HUES64 (cell line): ENCODE results near the gene SORD.

Experiments used
- H3K27ac ChIP-seq: 2 replicates; pipeline ENCODE4 v1.7.0; 2013; ENCODE audit warnings: low read depth, low read length, inconsistent platforms
- H3K27me3 ChIP-seq: 2 replicates; pipeline ENCODE4 v1.6.1; 2013; ENCODE audit warnings: mild to moderate bottlenecking, low read length; ENCODE audit not compliant: insufficient read depth
- H3K36me3 ChIP-seq: 2 replicates; pipeline ENCODE4 v1.6.1; 2013; ENCODE audit warnings: mild to moderate bottlenecking, low read length; ENCODE audit not compliant: insufficient read depth
- H3K4me1 ChIP-seq: 2 replicates; pipeline ENCODE4 v1.6.1; 2013; ENCODE audit warnings: mild to moderate bottlenecking, low read length, moderate library complexity; ENCODE audit not compliant: insufficient read depth
- H3K4me3 ChIP-seq: 2 replicates; pipeline ENCODE4 v1.5.1; 2013; ENCODE audit warnings: mild to moderate bottlenecking, low read length, moderate library complexity
- H3K9ac ChIP-seq: 2 replicates; pipeline ENCODE4 v1.6.1; 2013; ENCODE audit warnings: mild to moderate bottlenecking, low read depth, low read length
- H3K9me3 ChIP-seq: 2 replicates; pipeline ENCODE4 v1.6.1; 2013; ENCODE audit warnings: low read depth, low read length; ENCODE audit not compliant: insufficient read depth
- WGBS: fragments of 150-250, 120-280 bp; methylation state at CpG from one replicate; pipeline ENCODE4 v1.1.7; 2013; ENCODE audit warnings: missing lambda C conversion rate; 5-methylcytosine and 5-hydroxymethylcytosine counted together

SORD gene

DNA sequence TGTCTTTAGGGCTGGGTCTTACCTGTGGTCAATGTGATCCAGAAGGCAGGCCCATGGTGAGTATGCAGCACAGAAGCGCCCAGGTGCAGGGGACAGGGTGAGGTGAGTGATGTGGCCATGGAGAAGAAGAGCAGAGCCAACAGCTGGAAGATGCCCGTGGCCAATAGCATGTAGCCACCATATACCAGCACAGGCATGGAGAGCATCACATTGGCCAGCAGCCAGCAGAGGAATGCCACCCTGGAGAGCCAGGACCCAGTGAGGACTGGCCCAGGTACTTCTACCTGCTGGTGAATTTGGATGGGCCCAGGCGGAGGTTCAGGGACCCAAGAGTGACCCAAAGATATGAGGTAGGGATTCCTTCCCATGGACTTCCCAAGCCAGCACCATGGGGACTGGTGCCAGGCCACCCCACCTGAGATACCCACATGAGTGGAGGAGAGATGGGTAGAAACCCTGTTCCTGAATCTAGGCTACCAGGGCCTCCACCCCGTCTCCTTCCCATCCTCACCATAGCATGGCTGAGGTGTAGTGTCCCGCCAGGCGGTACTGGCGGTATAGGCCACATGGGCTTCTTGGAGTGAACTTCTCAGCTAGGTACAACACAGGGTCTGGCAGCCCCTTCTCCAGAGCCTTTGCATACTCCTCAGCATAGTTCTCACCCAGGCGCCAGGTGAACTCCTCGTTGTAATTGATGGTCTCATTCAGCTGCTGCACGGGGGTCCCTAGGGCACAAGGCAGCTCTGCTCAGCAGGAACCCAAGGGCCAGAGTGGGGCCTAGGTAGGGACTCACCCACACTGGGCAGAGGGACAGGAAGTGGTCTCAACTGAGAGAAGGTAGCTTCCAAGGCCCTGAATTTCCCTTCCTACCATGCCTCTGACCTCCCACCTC is 97.3 kb downstream of the SORD start:
- Histone ChIP-seq H3K9me3 (no peaks in the 10 kb centered on the region), H3K9ac (no peak overlapping the region), H3K27ac (no peak overlapping the region), H3K4me3 (no peak overlapping the region), H3K36me3 (no peaks in the 10 kb centered on the region), H3K4me1 (no peaks in the 10 kb centered on the region), H3K27me3 (peaks cover 60% of the 10 kb centered on the region)
- 95% methylated on average over 10 of the region's 10 CpGs for WGBS

DNA sequence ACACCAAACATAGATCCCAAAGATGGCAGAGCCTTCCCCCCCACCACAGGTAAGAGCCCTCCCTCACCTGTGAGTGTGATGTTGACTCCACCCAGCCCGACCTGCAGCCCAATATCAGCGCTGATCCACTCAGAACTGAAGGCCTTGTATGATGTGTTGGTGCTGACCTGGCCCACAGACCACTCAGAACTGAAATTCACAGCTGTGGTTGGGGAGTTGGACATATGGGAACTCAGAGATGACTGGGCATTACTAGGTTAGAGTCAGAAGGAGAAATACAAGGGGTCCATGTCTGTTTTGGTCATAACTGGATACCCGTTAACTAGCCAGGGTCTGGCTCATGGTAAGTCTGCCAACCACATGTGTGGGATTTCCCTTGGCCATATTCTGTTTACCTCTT is 98.0 kb downstream of the SORD start:
- Histone ChIP-seq H3K9me3 (no peaks in the 10 kb centered on the region), H3K4me3 (no peak overlapping the region), H3K36me3 (no peaks in the 10 kb centered on the region), H3K27ac (no peak overlapping the region), H3K4me1 (no peaks in the 10 kb centered on the region), H3K27me3 (peaks cover 60% of the 10 kb centered on the region), H3K9ac (no peak overlapping the region)
- WGBS = 93% methylated on average over 3 of the region's 3 CpGs

GRCh38 chr15:45121706-45122417 is 98.9 kb downstream of the SORD start:
- Histone ChIP-seq H3K27ac (no peak overlapping the region), H3K9ac (no peak overlapping the region), H3K4me1 (no peaks in the 10 kb centered on the region), H3K36me3 (no peaks in the 10 kb centered on the region), H3K27me3 (peaks cover 60% of the 10 kb centered on the region), H3K9me3 (no peaks in the 10 kb centered on the region), H3K4me3 (no peak overlapping the region)
- 75% methylated on average over 8 of the region's 9 CpGs for WGBS

- Histone ChIP-seq H3K9ac (no peak overlapping the region), H3K4me3 (no peak overlapping the region), H3K36me3 (no peaks in the 10 kb centered on the region), H3K4me1 (no peaks in the 10 kb centered on the region), H3K27ac (no peak overlapping the region), H3K27me3 (peaks cover 60% of the 10 kb centered on the region), H3K9me3 (no peaks in the 10 kb centered on the region)
- WGBS = 91% methylated on average over 7 of the region's 7 CpGs
These were observed 99.7 kb downstream of the SORD start for GRCh38 chr15:45122719-45123118.

DNA sequence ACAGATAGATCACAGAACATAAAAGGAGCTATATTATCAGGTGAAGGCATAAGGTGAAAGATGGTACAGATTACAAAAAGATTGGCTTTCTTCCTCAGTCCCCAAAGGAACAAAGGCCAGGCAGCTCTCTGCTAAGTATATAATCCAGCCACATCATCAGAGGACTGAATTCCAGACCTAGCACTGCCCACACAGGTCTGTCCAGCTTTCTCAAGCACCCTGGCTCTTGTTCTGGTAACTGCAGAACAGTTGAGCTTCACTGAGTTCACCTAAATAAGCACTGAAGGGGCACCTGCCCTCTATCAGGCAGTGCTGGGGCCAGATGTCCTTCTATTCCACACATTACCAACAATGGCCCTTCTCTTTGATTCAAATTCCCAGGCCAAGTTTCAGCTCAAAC is 100.4 kb downstream of the SORD start:
- H3K36me3 ChIP-seq = no peaks in the 10 kb centered on the region
- H3K9ac ChIP-seq = no peak overlapping the region
- H3K4me1 ChIP-seq = no peaks in the 10 kb centered on the region
- H3K4me3 ChIP-seq = no peak overlapping the region
- H3K27me3 ChIP-seq = peaks cover 64% of the 10 kb centered on the region
- no peaks in the 10 kb centered on the region for H3K9me3 ChIP-seq
- no peak overlapping the region for H3K27ac ChIP-seq

GRCh38 chr15:45126535-45127158 is 103.7 kb downstream of the SORD start:
- no peak overlapping the region for H3K4me3 ChIP-seq
- no peaks in the 10 kb centered on the region; the same call in 1 of the 2 replicates for H3K9me3 ChIP-seq
- no peaks in the 10 kb centered on the region for H3K36me3 ChIP-seq
- 80% methylated on average over 1 of the region's 2 CpGs for WGBS
- no peak overlapping the region for H3K9ac ChIP-seq
- H3K27ac ChIP-seq = no peak overlapping the region
- H3K4me1 ChIP-seq = no peaks in the 10 kb centered on the region
- peaks cover 92% of the 10 kb centered on the region for H3K27me3 ChIP-seq
